MM.1S (cell line): ENCODE measurements around the gene CHN2.

Source experiments
- DNase-seq: peaks from one replicate; pipeline ENCODE4 v3.0.0-alpha.2; 2015
- H2AFZ ChIP-seq: fragments of 300-600 bp; sonication (generic); 2 replicates; pipeline ENCODE4 v1.6.0; 2016; ENCODE audit warnings: antibody characterized with exemption, low read length
- H3F3A ChIP-seq: fragments of 300-600 bp; sonication (generic); 2 replicates; pipeline ENCODE4 v1.6.1; 2016; ENCODE audit warnings: mild to moderate bottlenecking, antibody characterized with exemption, low read length, moderate library complexity, mixed read lengths; ENCODE audit not compliant: insufficient read depth
- H3K27ac ChIP-seq: fragments of 300-600 bp; sonication (generic); 2 replicates; pipeline ENCODE4 v1.5.1; 2016; ENCODE audit warnings: mild to moderate bottlenecking, low read length
- H3K27me3 ChIP-seq: fragments of 300-600 bp; sonication (generic); replicated peaks from 2 replicates; pipeline ENCODE4 v1.6.0; 2016; ENCODE audit warnings: low read length; ENCODE audit not compliant: insufficient read depth
- H3K36me3 ChIP-seq: fragments of 300-600 bp; sonication (generic); replicated peaks from 2 replicates; pipeline ENCODE4 v1.6.1; 2016; ENCODE audit warnings: mild to moderate bottlenecking, low read length, mixed read lengths; ENCODE audit not compliant: insufficient read depth
- H3K4me1 ChIP-seq: fragments of 300-600 bp; sonication (generic); 2 replicates; pipeline ENCODE4 v1.6.1; 2016; ENCODE audit warnings: low read length, mixed read lengths
- H3K4me2 ChIP-seq: fragments of 300-600 bp; sonication (generic); 2 replicates; pipeline ENCODE4 v1.6.0; 2016; ENCODE audit warnings: low read depth, low read length
- H3K4me3 ChIP-seq: fragments of 300-600 bp; sonication (generic); 2 replicates; pipeline ENCODE4 v1.5.1; 2016; ENCODE audit warnings: low read length, mixed read lengths
- H3K79me2 ChIP-seq: fragments of 300-600 bp; sonication (generic); 2 replicates; pipeline ENCODE4 v1.6.1; 2016; ENCODE audit warnings: mixed run types, low read length, mixed read lengths
- H3K9ac ChIP-seq: fragments of 300-600 bp; sonication (generic); 2 replicates; pipeline ENCODE4 v1.6.1; 2016; ENCODE audit warnings: low read length, mixed read lengths
- H3K9me2 ChIP-seq: fragments of 300-600 bp; sonication (generic); replicated peaks from 2 replicates; pipeline ENCODE4 v1.6.1; 2016; ENCODE audit warnings: mild to moderate bottlenecking, low read length, mixed read lengths; ENCODE audit not compliant: insufficient read depth
- H3K9me3 ChIP-seq: fragments of 300-600 bp; sonication (generic); replicated peaks from 2 replicates; pipeline ENCODE4 v1.6.1; 2016; ENCODE audit warnings: mild to moderate bottlenecking, low read length, mixed read lengths; ENCODE audit not compliant: insufficient read depth
- H4K20me1 ChIP-seq: fragments of 300-600 bp; sonication (generic); 2 replicates; pipeline ENCODE4 v1.6.1; 2016; ENCODE audit warnings: mild to moderate bottlenecking, low read length, moderate library complexity, mixed read lengths; ENCODE audit not compliant: insufficient read depth
- EZH2 ChIP-seq: fragments of 300-600 bp; sonication (generic); optimal IDR thresholded peaks from 2 replicates; pipeline ENCODE3; 2017; ENCODE audit warnings: low read depth, mild to moderate bottlenecking, antibody characterized with exemption, low read length, mixed read lengths
- EZH2phosphoT487 ChIP-seq: fragments of 300-600 bp; sonication (generic); IDR thresholded peaks from 2 replicates; pipeline ENCODE4 v1.6.1; 2018; ENCODE audit warnings: antibody characterized with exemption, low read length
- TF ChIP-seq, protein P1 (sequence below): fragments of 300-600 bp; sonication (generic); IDR thresholded peaks from 2 replicates; pipeline ENCODE4 v1.5.1; 2016; ENCODE audit warnings: antibody characterized with exemption, low read length, mixed read lengths

The CHN2 gene

DNA sequence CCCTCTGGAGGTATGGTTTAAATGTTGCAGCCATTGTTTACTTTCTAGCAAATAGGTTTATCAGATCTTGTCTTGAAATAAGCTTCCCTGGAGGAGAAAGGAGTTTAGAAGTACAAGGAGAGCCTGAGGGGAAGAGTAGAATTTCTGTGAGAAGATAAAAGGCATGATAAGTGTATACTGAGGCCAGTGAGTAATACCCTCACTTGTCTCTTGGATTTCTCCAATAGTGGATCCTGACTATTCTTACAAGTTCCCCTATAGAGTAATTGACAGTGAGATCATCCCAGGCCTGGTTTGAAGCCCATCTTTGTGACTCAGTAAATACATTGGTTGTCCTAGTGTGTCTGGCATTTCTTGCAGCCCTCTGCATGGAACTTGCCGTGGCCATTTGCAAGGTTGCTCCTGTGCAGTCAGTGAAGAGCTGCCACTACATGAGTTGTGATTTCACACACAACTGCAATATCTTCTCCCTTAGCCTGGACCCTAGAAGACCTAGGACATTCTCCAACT lies 41.6 kb downstream of the CHN2 start:
- Histone ChIP-seq H2AFZ (no peak overlapping the region), H3K79me2 (no peaks in the 10 kb centered on the region), H3K4me2 (no peak overlapping the region), H3K4me3 (no peak overlapping the region), H3K27ac (no peak overlapping the region), H3K9me2 (no peaks in the 10 kb centered on the region), H3K36me3 (no peaks in the 10 kb centered on the region), H3K9me3 (no peaks in the 10 kb centered on the region), H3K27me3 (no peaks in the 10 kb centered on the region), H3F3A (no peaks in the 10 kb centered on the region), H3K4me1 (no peaks in the 10 kb centered on the region), H4K20me1 (no peaks in the 10 kb centered on the region), H3K9ac (no peak overlapping the region)
- no peak for TF ChIP-seq EZH2phosphoT487
- TF ChIP-seq EZH2, result no peak
- TF ChIP-seq, protein P1, sequence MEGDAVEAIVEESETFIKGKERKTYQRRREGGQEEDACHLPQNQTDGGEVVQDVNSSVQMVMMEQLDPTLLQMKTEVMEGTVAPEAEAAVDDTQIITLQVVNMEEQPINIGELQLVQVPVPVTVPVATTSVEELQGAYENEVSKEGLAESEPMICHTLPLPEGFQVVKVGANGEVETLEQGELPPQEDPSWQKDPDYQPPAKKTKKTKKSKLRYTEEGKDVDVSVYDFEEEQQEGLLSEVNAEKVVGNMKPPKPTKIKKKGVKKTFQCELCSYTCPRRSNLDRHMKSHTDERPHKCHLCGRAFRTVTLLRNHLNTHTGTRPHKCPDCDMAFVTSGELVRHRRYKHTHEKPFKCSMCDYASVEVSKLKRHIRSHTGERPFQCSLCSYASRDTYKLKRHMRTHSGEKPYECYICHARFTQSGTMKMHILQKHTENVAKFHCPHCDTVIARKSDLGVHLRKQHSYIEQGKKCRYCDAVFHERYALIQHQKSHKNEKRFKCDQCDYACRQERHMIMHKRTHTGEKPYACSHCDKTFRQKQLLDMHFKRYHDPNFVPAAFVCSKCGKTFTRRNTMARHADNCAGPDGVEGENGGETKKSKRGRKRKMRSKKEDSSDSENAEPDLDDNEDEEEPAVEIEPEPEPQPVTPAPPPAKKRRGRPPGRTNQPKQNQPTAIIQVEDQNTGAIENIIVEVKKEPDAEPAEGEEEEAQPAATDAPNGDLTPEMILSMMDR, result no peak
- DNase-seq, result no peak

DNA sequence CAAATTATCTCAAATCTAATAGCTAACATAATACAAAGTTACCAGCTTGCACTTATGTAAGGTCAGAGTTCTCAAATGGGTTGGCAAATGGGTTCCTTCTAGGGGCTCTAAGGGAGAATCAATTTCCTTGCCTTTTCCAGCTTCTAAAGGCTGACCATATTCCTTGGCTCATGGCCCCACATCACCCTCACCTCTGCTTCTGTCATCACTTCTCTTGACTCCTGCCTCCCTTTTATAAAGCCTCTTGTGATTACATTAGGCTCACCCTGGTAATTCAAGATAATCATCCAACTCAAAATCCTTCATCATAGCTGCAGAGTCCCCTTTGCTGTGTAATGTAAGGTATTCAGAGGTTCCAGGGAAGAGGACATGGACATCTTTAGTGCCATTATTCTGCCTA lies 42.1 kb downstream of the CHN2 start:
- TF ChIP-seq, protein P1, result no peak
- TF ChIP-seq EZH2 (no peak), EZH2phosphoT487 (no peak)
- no peaks in the 10 kb centered on the region for H3K9me2 ChIP-seq
- no peaks in the 10 kb centered on the region for H3K79me2 ChIP-seq
- H3K9me3 ChIP-seq, result no peaks in the 10 kb centered on the region
- no peaks in the 10 kb centered on the region for H3K4me1 ChIP-seq
- H3K27me3 ChIP-seq, result no peaks in the 10 kb centered on the region
- no peak overlapping the region for H3K4me2 ChIP-seq
- H3F3A ChIP-seq, result no peaks in the 10 kb centered on the region
- H3K27ac ChIP-seq, result no peak overlapping the region
- H3K4me3 ChIP-seq, result no peak overlapping the region
- H4K20me1 ChIP-seq, result no peaks in the 10 kb centered on the region
- DNase-seq, result no peak
- H3K36me3 ChIP-seq, result no peaks in the 10 kb centered on the region
- no peak overlapping the region for H2AFZ ChIP-seq
- no peak overlapping the region for H3K9ac ChIP-seq

DNA sequence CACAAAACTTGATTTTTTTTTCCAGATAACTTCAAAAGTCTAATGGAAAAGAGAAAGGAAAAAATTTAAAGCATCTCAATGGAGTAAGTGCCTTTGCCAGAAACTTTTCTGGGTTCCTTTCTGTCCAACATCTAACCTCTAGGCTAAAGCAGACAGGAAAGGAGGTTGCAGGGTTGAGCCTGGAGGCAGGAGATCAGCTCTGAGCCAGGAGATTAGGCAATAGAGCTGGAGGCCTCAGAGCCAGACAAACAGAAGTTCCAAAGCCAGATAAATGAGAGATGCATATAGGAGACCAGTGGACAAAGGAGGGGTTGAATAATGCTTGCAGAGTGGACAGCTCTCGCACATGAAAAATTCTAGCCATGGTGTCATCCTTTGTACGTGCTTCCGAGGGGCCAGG lies 42.9 kb downstream of the CHN2 start:
- Histone ChIP-seq H3K27me3 (no peaks in the 10 kb centered on the region), H3K9me2 (no peaks in the 10 kb centered on the region), H2AFZ (no peak overlapping the region), H3K79me2 (no peaks in the 10 kb centered on the region), H3K9me3 (no peaks in the 10 kb centered on the region), H3K4me3 (no peak overlapping the region), H3K4me2 (no peak overlapping the region), H4K20me1 (no peaks in the 10 kb centered on the region), H3K9ac (no peak overlapping the region), H3K4me1 (no peaks in the 10 kb centered on the region), H3F3A (no peaks in the 10 kb centered on the region), H3K27ac (no peak overlapping the region), H3K36me3 (no peaks in the 10 kb centered on the region)
- no peak for DNase-seq
- TF ChIP-seq EZH2, result no peak
- TF ChIP-seq, protein P1, result no peak
- TF ChIP-seq EZH2phosphoT487, result no peak
